Mesothelial cell of epicardium (in vitro differentiated cells): ENCODE data around the gene A3GALT2. TPM values are rescaled to one million over a fixed set of nuclear protein-coding genes. Genes with fewer than 3 reads are reported as not detected.

Source experiments
- DNase-seq, 2 experiments: peaks; one replicate each; pipeline ENCODE4 v3.0.0; 2021; ENCODE audit warnings: low spot score in 2 of 2; ENCODE audit not compliant: unreplicated experiment in 2 of 2
- H3K27ac Mint-ChIP-seq: 2 replicates; pipeline ENCODE4 v1.8.0; 2021; ENCODE audit warnings: mixed read lengths
- H3K27me3 Mint-ChIP-seq: 2 replicates; pipeline ENCODE4 v1.8.0; 2021; ENCODE audit warnings: low read depth, mixed read lengths
- H3K36me3 Mint-ChIP-seq: 2 replicates; pipeline ENCODE4 v1.8.0; 2021; ENCODE audit warnings: mixed read lengths
- H3K4me1 Mint-ChIP-seq: 2 replicates; pipeline ENCODE4 v1.8.0; 2021; ENCODE audit warnings: mixed read lengths
- H3K4me3 Mint-ChIP-seq: 2 replicates; pipeline ENCODE4 v1.8.0; 2021; ENCODE audit warnings: mild to moderate bottlenecking, moderate library complexity, mixed read lengths
- H3K9me3 Mint-ChIP-seq: 2 replicates; pipeline ENCODE4 v1.8.0; 2021; ENCODE audit warnings: mixed read lengths
- CTCF ChIP-seq: fragments of 200-600 bp; sonication (generic); IDR thresholded peaks from one replicate; pipeline ENCODE4 v1.5.0; 2021; ENCODE audit warnings: antibody characterized with exemption; ENCODE audit not compliant: unreplicated experiment
- total RNA-seq: library from RNA; stranded (reverse); gene quantifications from 3 replicates; pipeline ENCODE4 v1.2.1, GENCODE V29; 2021

Gene A3GALT2
- total RNA-seq, 1 donor from 2014 or later = 0.58 TPM

GRCh38 chr1:33307494-33307864 is 13.4 kb downstream of the A3GALT2 start:
- H3K36me3 Mint-ChIP-seq = peaks cover 18% of the 10 kb centered on the region
- no peaks in the 10 kb centered on the region for H3K9me3 Mint-ChIP-seq
- no peak overlapping the region for H3K4me3 Mint-ChIP-seq
- no peak overlapping the region for H3K27ac Mint-ChIP-seq
- peaks cover 9% of the 10 kb centered on the region for H3K4me1 Mint-ChIP-seq
- H3K27me3 Mint-ChIP-seq = no peaks in the 10 kb centered on the region
- no peak for TF ChIP-seq CTCF
- DNase-seq = no peak

GRCh38 chr1:33306653-33307493 is 14.0 kb downstream of the A3GALT2 start:
- Mint-ChIP-seq H3K4me1 (peaks cover 10% of the 10 kb centered on the region), H3K36me3 (peaks cover 23% of the 10 kb centered on the region), H3K27ac (no peak overlapping the region), H3K4me3 (no peak overlapping the region), H3K9me3 (no peaks in the 10 kb centered on the region), H3K27me3 (no peaks in the 10 kb centered on the region)
- no peak for TF ChIP-seq CTCF
- DNase-seq = no peak

- peaks cover 28% of the 10 kb centered on the region for H3K36me3 Mint-ChIP-seq
- no peaks in the 10 kb centered on the region for H3K9me3 Mint-ChIP-seq
- no peak overlapping the region for H3K4me3 Mint-ChIP-seq
- peaks cover 10% of the 10 kb centered on the region for H3K4me1 Mint-ChIP-seq
- peak overlapping the region; percentile 71 for H3K27ac Mint-ChIP-seq
- TF ChIP-seq CTCF = no peak
- H3K27me3 Mint-ChIP-seq = no peaks in the 10 kb centered on the region
- no peak for DNase-seq
Observed at GRCh38 chr1:33305816-33306652, 14.9 kb downstream of the A3GALT2 start.

GRCh38 chr1:33305016-33305415 is 15.9 kb downstream of the A3GALT2 start:
- no peak for DNase-seq
- H3K4me1 Mint-ChIP-seq = peaks cover 19% of the 10 kb centered on the region
- H3K27ac Mint-ChIP-seq = no peak overlapping the region
- peaks cover 36% of the 10 kb centered on the region for H3K36me3 Mint-ChIP-seq
- no peaks in the 10 kb centered on the region for H3K27me3 Mint-ChIP-seq
- no peak for TF ChIP-seq CTCF
- no peaks in the 10 kb centered on the region for H3K9me3 Mint-ChIP-seq
- no peak overlapping the region for H3K4me3 Mint-ChIP-seq

- Mint-ChIP-seq H3K36me3 (peaks cover 48% of the 10 kb centered on the region), H3K4me3 (no peak overlapping the region), H3K27me3 (no peaks in the 10 kb centered on the region), H3K27ac (no peak overlapping the region), H3K9me3 (no peaks in the 10 kb centered on the region), H3K4me1 (peaks cover 19% of the 10 kb centered on the region)
- no peak for TF ChIP-seq CTCF
- no peak for DNase-seq
Observed at GRCh38 chr1:33302325-33302724, 18.6 kb downstream of the A3GALT2 start.
